Peyer's patch (tissue), 4 donors: Measurements from ENCODE around the gene DOCK9.

ENCODE experiments used
- CTCF ChIP-seq, 6 experiments: fragments of 450-650 bp in 4 of 6; fragments of 200-600 bp in 2 of 6; sonication (generic) in 1 of 6; IDR thresholded peaks; one replicate each; pipeline ENCODE4 v1.5.1; 2017 to 2019; ENCODE audit warnings: antibody characterized with exemption in 6 of 6, mild to moderate bottlenecking in 3 of 6, moderate library complexity in 1 of 6
- POLR2A ChIP-seq, 2 donors: fragments of 450-650 bp; IDR thresholded peaks; one replicate each; pipeline ENCODE4 v1.5.1; 2017; ENCODE audit warnings: antibody characterized with exemption in 2 of 2, mild to moderate bottlenecking in 2 of 2, moderate library complexity in 2 of 2

DNA sequence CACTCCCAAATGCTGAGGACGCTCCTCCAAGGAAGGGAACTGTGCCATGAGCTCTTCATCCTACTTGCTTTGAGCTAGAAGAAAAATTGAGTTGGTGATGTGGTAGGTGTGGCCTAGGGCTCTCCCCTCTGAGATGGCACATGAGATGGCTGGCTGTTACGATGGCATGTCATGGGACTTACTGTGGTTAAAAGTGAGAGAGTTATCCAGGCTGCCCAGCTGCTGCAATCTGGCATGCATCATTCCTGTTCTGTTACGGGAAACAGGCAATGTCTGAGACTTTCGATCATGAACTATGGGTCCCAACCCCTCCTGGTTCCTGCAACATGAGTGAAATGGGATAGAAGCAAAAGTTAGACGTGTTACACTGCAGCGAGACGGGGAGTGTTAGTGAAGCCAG, 132.1 kb downstream of the DOCK9 start:
- TF ChIP-seq CTCF (IDR thresholded peaks at IDR 0.05) (no peak), POLR2A (IDR thresholded peaks at IDR 0.05) (no peak)
